Stimulated activated naive CD8-positive, alpha-beta T cell treated with anti-CD3 and anti-CD28 coated beads, Interleukin-15, Interleukin-2, amounts not matched to agents 100 U/mL and 50 U/mL, for 24 hours (primary cell): ENCODE measurements around the gene FAM131B.

Experiments
- ATAC-seq: fragments of 150-1000 bp; cut with Tn5 transposase; one replicate; pipeline ENCODE4 v1.10.0; 2021
- DNase-seq: peaks from one replicate; pipeline ENCODE4 v3.0.0; 2021

The FAM131B gene

GRCh38 chr7:143322760-143323633 lies 39.5 kb downstream of the FAM131B start:
- DNase-seq, result no peak
- ATAC-seq, result no peak

DNA sequence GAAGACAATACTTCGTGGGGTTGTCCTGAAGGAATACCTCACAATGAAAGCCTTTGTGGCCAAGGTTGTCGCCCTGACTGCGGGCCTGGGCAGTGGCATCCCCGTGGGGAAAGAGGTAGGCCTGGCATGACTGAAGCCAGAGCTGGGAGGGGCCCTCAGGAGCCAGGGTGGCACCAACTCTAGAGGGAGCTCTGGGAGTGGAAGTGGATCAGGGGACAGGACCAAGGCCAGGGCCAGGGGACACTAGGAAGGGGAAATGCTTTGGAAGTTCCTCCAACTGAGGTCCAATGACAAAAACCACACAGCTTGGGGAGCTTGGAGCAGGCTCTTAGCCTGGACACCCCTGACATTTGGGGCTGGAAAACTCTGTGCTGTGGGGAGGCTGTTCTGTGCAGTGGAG lies 40.8 kb downstream of the FAM131B start:
- DNase-seq (no peak), ATAC-seq (no peak)

DNA sequence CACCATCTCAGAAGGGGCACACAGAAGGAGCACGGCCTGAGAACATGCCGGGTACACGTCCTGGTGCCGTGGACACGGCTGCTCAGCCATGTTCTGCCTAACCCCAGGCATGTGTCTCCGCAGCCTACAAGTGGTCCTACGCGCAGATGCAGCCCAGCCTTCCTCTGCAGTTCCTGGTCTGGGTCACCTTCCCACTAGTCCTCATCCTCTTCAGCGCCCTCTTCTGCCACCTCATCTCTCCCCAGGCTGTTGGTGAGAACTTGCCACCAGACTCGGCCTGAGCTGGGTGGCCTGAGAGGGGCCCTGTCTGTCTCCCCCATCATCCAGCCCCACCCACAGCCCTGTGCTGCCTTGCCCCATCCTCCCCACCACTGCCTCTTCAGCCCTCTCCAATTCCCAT lies 41.3 kb downstream of the FAM131B start:
- ATAC-seq (no peak), DNase-seq (no peak)

DNA sequence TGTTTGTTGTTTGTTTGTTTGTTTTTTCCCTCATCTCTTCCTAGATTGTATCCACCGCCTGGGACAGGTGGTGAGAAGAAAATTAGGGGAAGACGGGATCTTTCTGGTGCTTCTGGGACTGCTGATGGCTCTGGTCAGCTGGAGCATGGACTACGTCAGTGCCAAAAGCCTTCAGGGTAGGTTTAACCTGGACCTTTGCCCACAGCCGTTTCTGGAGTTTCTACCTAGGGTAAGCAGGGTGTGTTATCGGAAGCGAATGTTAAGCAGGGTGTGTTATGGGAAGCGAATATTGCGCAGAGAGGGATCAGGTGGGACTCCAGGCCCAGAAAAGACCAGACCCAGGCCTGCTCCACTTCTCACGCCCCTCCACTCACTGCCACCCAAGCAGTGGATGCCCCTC lies 41.9 kb downstream of the FAM131B start:
- DNase-seq (no peak), ATAC-seq (no peak)

GRCh38 chr7:143318661-143319060 lies 43.9 kb downstream of the FAM131B start:
- ATAC-seq (no peak), DNase-seq (no peak)

- DNase-seq (no peak), ATAC-seq (no peak)
Observed at GRCh38 chr7:143316492-143316891, 46.0 kb downstream of the FAM131B start.

GRCh38 chr7:143315776-143316175 lies 46.7 kb downstream of the FAM131B start, which contains the start of gene CLCN1:
Gene CLCN1 (plus strand): TSS chr7:143316111. CDS start chr7:143316213, 102 bp downstream.
- ATAC-seq (no peak), DNase-seq (no peak)

- ATAC-seq (no peak), DNase-seq (no peak)
Observed at GRCh38 chr7:143314127-143314526, 48.4 kb downstream of the FAM131B start.

- DNase-seq (no peak), ATAC-seq (no peak)
Observed at GRCh38 chr7:143308632-143309031, 53.9 kb downstream of the FAM131B start.

DNA sequence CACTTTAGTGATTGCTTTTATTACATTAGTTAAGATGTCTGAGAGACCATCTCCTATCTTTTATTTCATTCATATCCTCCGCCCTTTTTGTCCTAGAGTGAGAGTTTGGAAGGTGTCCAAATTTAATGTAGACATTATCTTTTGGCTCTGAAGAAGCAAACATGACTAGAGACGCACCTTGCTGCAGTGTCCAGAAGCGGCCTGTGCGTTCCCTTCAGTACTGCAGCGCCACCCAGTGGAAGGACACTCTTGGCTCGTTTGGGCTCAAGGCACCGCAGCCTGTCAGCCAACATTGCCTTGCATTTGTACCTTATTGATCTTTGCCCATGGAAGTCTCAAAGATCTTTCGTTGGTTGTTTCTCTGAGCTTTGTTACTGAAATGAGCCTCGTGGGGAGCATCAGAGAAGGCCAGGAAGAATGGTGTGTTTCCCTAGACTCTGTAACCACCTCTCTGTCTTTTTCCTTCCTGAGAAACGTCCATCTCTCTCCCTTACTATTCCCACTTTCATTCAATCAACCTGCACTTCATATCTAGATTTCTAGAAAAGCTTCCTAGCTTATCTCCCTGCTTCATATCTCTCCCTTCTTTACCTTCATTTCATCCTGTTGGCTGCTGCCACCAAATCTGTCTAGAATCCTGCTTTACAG lies 57.0 kb downstream of the FAM131B start:
- DNase-seq (peak; percentile 81), ATAC-seq (peak; percentile 76)

DNA sequence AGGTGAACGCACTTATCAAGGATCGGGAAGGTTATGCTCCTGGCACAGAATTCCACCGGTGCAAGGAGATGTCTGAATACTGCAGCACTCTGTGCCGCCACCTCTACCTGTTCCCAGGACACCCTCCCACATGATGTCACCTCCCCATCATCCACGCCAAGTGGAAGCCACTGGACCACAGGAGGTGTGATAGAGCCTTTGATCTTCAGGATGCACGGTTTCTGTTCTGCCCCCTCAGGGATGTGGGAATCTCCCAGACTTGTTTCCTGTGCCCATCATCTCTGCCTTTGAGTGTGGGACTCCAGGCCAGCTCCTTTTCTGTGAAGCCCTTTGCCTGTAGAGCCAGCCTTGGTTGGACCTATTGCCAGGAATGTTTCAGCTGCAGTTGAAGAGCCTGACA lies 57.6 kb downstream of the FAM131B start:
- ATAC-seq (no peak), DNase-seq (no peak)

DNA sequence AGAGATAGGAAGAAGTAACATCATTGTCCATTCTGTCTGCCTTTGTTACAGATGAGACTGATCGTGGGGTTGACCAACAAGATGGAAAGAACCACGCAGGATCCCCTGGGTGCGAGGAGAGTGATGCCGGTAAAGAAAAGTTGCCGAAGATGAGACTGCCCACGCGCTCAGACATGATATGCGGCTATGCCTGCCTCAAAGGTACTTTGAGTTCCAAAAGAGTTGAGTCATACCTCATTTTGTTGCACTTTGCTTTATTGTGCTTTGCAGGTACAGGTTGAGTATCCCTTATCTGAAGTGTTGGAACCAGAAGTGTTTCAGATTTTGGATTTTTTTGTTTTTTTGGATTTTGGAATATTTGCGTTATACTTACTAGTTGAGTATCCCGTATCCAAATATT lies 58.8 kb downstream of the FAM131B start:
- no peak for DNase-seq
- ATAC-seq, result no peak
